GM19395 (cell line): ENCODE results near the gene SMAD6.
A peak's percentile ranks its signal among the peaks of the same experiment; 100 is the strongest.
"Not testable (repeated sequence)": the region's sequence is repeated elsewhere in the genome, so short reads cannot be mapped to it uniquely, and the experiment has no call there.

Experiments
- ATAC-seq: cut with Tn5 transposase; IDR thresholded peaks from one replicate; pipeline ENCODE4 v1.9.1; 2021; ENCODE audit warnings: mild to moderate bottlenecking, moderate library complexity; ENCODE audit not compliant: unreplicated experiment

Gene SMAD6

DNA sequence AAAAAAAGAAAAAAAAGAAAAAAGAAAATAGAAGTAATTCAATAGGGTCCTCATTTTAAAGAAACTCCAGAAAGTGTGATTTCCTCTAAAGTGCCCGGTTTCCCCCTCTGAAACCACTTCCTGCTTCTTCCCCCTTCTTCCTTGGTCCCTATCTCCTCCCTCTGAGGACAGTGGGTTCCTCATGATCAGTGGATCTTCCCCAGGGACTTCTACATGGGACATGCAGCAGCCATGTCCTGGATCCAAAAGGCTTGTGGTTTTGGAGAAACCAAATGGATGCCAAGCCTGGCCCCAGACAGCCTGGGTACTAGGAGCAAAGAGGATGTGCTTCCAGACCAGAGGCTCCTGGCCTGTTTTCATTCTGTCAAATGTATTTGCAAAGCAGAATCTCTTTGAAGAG is 26.6 kb upstream of the SMAD6 start:
- no peak for ATAC-seq

DNA sequence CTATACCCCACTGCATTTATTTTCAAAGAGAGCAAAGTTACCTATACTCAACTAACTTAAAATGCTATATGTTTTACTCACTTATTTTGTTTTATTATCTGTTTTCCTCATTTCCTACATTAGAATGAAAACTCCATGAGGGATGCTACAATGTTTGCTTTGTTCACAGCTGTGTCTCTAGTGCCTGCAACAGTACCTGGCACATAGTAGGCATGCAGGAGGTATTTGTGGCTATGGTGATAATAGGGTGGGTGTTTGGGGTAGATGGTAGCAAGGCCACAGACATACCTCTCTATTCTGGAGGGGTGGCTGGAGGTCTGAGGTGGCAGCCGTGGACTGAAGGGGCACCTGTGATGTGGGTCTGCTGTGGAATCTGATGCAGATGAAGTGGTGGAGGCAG is 24.7 kb upstream of the SMAD6 start:
- no peak for ATAC-seq

DNA sequence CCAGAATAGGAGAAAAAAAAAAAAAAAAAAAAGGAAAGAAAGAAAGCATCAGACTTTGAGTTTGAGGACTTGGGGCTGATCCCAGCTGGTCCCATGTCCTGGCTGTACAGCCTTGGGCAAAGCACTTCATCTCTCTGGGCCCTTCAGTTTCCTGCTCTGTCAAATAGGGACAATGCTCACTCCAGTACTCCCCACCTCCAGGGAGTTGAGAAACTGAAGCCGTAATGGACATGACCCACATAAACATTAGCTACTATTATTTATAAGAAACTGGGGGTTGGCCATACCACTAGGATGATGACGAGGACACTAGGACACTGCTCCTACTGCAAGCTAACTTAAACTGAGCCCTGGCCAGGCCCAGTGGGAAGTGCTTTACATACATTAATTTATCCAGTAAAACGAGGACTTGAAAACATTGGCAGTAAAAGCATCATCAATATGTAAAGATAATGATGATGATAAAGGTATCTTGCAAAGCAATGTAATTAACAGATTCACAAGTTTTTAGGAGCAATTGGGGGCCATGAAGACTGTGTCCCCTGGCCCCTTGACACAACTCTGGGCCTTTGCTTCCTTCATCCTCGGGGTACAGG is 22.9 kb upstream of the SMAD6 start:
- ATAC-seq = no peak

DNA sequence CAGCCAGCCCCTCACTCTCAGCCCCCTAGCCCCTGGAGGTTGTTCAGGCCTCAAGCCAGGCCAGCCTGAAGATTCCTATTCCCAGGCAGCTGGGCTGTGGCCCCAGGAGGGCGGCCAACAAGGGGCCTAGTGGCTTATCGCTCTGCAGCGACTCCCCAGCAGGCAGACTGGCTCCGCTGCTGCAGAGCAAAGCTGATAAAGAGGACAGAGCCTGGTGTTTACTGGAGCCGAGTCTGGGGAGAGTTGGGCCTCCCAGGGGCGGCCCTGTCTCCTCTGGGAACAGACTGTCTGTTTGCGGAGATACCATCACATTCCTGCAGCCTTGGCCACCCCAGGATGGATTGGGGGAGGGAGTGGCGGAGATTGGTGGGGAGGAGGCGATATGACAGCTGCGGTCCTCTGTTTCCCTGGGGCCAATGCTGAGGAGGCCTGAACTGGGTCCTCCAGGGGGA is 22.4 kb upstream of the SMAD6 start:
- no peak for ATAC-seq

DNA sequence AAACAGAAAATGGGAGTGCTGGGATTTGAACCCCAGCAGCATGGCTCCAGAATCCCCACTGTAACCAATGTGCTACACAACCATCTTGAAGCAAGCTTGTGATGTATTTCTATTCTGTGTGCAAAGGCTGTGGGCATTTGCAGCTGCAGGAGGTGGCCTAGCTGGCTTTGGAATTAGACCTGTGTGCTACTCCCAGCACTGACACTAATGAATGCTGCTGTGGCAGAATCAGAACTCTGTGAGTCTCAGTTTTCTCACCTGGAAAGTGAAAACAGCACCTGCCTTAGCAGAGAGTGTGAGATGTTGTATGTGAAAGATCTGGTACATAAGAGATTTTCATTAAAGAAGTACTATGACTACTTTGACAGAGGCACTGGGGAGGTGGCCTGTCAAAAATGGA is 21.5 kb upstream of the SMAD6 start:
- ATAC-seq = no peak

DNA sequence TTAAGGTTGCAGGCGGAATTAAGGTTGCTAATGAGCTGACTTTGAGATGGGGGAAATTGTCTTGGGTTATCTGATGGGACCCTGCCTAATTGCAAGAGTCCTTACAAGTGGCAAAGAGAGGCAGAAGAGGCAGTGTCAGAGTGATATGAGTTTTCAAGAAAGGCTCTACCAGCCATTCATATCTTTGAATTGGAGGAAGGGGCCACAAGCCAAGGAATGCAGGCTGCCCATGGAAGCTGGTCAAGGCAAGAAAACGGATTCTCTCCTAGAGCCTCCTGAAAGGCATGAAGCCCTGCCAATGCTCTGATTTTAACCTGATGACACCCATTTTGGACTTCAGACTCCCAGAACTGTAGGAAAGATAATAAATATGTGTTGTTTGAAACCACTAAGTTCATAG is 20.6 kb upstream of the SMAD6 start:
- no peak for ATAC-seq

DNA sequence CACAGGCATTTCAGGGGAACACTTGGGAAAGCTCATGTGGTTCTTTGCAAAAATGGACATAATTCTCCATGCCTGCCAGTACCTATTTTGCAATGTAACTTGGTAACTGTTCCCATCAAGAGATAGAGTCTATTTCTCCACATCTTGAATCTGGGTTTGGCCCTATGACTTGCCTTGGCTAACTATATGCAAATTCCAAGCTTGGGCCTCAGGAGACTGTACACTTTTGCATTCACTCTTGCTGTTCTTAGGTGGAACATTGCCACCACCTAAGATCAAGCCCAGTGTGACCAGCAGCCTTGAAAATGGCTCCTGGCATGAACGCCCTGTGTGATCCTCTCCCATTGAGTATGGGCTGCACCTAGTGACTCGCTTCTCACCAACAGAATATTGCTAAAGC is 19.8 kb upstream of the SMAD6 start:
- no peak for ATAC-seq

DNA sequence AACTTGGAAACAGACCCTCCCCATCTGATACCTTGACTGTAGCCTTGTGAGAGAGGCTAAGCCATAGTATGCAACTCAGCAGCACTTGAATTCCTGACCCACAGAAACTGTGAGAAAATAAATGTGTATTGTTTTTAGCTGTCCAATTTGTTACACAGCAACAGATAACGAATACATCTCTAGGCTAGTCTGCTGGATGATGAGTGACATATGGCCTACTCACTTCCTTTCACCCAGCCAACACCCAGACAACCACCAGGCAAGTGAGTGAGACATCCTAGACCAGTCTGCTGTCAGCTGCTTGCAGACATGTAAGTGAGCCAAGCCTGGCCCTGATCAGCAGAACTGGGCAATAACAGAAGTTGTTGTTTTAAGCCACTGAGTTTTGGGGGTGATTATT is 19.2 kb upstream of the SMAD6 start:
- ATAC-seq = no peak

DNA sequence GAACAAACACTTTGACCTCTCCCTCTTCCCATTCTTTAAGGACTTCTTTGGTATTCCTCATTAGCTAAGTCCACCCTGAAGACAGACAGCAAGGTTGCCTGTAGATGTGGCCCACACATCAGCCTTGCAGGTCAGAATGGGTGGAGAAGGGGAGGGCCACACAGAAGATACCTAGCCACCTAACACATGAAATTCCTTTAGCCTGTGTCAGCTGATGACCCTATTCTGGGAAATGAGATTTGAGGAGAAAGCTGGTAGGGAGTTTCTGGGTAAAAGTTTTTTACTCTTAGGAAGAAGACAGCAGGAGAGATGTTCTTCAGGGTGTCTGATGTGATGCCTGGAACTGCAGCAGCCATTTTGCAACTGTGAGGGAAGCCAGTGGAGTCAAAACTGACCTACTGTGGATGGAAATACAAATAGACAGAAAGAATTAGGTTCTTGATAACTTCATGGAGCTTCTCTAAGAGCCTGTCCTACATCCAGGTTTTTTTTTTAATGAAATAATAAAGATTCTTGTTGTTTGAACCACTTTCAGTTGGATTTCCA is 17.8 kb upstream of the SMAD6 start:
- no peak for ATAC-seq

DNA sequence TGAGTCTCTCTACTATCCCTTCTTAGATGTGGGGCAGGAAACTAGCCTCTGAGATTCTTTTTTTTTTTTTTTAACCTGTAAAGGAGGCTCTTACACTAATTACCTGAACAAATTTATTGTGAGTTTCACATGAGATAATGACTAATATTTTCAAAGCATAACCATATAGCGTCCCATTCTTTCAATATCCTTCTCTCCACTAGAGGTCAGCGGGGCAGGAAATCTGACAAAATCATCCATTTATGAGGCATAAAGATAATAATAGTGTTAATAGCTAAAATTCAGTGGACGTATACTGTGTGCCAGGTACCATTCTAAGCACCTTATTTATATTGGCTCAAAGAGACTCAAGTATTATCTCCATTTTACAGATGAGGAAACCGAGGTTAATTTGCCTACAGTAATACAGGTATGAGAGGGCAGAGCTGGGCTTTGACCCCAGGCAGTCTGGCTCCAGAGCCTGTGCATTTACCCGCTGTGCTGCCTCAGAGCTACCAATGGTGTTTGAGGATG is 16.3 kb upstream of the SMAD6 start:
- no peak for ATAC-seq

DNA sequence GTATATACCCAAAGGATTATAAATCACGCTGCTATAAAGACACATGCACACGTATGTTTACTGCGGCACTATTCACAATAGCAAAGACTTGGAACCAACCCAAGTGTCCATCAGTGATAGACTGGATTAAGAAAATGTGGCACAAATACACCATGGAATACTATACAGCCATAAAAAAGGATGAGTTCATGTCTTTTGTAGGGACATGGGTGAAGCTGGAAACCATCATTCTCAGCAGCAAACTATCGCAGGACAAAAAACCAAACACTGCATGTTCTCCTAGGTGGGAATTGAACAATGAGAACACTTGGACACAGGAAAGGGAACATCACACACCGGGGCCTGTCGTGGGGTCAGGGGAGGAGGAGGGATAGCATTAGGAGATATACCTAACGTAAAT is 11.1 kb upstream of the SMAD6 start:
- not testable (repeated sequence) for ATAC-seq

DNA sequence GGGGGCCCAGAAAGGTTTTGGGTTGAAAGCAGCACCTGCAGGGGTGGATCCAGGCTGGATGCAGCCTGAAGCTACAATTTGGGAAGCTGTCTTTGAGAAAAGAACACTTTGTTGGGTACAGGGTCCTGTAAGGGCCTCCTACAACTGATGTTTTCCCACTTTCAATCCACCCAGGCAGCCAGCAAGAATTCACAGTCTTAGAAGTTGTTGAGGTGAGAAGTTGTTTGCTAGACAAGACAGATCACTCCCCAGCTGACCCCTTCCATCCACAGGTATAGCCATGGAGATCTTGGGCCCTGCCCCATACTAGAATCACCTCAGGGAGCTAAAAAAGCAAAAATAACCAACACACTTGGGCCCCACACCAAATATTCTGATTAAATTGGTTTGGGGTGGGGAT is 10.3 kb upstream of the SMAD6 start:
- no peak for ATAC-seq

DNA sequence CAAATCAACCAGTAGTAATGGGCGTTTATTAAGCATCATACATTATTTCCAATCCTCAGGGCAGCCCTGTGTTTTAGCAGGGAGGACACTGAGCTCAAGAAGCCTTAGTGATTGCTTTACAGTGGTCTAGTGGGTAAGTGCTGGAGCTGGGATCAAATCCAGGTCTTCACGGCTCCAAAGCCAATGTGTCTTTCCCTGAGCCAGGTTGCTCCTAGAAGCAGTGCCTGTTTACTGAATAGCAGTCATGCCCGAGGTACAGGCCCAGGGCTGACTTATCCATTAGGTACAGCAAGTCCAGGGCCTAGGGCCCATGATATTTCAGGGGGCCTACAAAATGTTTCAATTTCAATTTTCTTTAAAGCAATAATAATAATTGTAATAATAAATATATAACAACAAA is 9.6 kb upstream of the SMAD6 start:
- ATAC-seq = no peak

DNA sequence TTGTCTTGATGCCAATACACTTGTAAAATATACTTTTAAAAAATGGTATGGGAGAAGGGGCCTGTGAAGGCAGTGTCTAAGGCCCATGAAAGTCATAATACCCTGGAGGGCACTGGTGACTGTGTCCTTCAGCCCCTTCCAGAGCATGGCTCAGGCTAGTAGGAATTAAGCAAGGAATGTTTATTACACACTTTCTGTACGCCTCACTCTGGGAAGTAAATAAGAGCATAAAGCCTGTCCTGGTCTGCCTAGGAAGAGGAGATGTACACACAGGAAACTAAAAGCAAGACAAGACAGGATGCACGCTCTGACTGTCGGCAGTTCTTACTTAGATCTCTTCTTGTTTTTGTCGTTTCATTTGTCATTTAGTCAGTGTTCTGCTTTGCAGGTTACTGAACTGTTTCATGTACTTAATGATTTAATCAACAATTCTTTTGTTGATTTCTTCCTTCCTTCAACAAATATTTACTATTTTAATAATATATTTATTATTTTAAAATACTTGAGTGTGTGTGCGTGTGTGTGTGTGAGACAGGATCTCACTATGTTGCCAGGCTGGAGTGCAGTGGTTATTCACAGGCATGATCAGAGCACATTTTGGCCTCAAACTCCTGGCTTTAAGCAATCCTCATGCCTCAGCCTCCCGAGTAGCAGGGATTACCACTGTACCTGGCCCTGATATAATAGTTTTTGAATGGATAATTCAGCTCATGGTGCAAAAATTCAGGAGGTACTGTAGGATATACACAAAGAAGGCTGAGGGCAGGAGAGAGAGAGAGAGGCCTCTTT is 9.0 kb upstream of the SMAD6 start:
- ATAC-seq = no peak

DNA sequence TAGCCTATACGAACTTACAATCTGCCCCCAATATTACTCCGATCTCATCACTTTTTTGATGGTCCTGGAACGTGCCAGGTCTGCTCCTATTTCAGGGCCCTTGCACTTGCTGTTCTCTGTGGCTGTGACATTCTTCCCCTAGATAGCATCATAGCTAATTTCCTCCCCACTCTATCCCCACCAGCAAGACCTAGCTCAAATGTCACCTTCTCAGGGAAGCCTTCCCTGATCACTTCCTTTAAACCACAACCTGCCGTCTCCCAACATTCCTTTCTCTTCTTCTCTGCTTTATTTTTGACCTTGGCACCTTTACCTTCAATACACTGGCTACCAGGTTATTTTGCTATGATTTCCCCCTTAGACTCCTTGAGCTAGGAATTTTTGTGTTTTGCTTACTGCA is 5.3 kb upstream of the SMAD6 start:
- no peak for ATAC-seq

DNA sequence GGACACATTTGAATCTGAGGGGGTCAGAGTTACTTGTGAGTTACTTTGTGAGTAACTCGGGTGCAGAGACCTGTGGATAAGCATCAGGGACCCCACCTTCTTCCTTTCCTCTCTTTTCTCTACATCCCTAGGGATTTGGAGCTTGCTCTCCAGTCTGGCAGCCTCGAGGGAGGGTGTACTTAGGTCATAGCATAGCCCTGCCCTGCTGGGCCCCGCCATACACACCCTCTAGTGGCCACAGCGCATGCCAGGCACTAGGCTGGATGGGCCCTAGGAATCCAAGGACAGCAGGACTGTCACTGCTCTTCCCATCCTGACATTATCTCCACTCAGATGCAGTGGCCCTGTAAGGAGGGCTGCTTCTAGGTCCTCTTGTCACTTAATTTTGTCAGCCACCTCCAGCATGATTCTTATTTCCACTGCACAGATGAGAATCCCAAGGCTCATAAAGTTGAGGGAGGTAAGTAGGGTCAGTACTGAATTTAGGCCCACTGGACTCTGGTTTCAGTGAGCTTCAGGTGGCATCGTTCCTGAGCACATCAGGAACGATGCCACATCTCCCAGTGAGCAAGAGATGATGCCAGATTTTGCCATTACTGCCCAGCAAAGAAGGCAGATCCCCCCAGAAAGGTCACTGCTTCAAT is 3.6 kb upstream of the SMAD6 start:
- no peak for ATAC-seq

DNA sequence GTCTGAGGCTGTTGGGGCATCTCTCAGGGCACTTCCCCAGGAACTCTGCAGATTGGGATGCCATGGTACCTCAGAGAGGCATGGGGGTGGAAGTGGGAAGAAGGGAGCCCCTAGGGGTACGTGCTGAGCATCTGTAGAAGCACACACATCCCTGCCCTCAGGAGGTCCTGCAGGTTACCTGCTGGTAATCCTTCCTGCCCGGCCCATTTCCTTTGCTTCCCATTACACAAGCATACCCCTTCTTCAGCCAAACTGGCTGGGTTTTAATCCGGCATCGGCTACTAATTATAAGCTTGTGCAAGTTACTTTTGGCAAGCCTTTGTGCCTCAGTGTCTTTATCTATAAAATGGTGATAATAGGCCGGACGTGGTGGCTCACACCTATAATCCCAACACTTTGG is 3.1 kb upstream of the SMAD6 start:
- ATAC-seq = no peak

DNA sequence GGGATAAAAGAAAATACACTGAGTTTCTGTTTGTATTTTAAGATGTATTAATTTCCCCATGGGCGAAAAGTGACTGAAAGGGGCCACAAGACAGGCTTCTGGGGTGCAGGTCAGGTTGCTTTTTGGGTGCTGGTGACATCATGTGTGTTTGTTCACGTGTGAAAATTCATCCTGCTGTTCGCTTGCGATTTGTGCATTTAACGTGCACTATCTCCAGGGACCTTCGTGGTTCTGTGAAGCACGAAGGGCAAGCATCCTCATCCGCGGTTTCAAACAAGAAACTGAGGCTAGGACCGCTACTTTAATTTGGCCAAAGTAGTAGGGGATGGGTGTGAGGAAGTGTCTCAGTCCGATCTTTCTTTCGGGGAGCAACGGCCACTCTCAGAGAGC is 1.6 kb upstream of the SMAD6 start:
- ATAC-seq = no peak

DNA sequence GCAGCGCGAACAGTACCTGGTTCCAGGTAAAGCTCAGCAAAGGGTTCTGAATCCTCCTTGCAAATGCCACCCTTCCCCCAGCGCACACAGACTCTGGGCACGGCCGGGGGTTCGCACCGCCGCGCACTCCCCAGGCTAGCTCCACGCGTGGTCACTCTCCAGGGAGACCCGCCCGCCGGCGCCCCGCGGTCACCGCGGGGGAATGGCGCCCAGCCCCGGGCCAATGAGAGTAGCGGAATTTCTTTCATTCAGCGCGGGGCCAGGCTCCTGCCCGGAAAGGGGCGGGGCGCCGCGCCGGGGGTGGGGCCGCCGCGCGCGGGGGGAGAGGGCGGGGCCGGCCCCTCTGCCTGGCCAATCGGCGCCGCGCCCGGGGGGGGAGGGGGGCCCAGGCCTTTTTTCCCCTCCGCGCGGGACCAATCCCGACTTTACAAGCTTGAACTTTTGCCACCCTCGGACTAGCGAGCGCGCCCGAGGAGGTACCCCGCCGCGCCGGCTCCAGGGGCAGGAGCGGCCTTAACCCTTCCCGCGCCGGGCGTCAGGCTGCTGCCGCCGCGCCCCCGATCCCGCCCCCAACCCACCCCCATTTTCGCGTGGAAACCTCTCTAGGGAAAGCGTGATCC is 1.1 kb upstream of the SMAD6 start:
- peak; percentile 60 for ATAC-seq

DNA sequence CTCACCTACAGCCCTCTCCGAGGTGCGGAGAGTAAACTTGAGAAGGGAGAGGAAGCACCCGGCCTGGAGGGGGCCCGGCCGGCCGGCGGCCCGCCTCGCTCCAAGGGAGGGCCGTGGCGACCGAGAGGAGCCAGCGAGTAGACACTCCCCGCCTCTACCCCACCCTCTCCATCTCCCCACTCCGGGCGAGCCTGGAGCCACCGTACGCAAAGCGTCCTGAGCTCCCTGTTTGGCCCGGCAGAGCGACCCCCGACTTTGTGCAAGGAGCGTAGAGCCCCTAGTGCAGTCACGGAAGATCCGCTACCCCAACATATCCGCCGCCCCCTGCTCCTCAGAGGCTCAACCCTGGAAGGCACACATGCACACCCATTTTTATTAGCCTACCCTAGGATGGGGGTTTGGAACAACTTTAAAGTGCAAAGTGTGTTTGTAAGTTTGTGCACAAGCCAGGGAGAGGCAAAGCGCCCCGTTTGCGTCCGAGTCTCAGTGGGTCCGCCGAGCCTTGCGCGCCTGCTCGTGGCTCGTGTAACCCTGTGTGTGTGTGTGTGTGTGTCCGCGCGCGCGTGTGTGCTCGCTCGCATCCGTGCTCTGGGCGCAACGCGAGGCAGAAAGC is 508 bp upstream of the SMAD6 start:
- no peak for ATAC-seq
